Liver (tissue), 9 donors: ENCODE data around the gene MYOD1. TPM values are rescaled to one million over a fixed set of nuclear protein-coding genes. Genes with fewer than 3 reads are reported as not detected.

Experiments
- DNase-seq: peaks from one replicate; pipeline ENCODE4 v3.0.0-alpha.2; 2017; ENCODE audit warnings: low spot score
- H3K27ac ChIP-seq, 2 donors: one replicate each; pipeline ENCODE4 v1.7.0; 2013; ENCODE audit warnings: inconsistent platforms in 2 of 2, low read length in 2 of 2, control low read depth in 1 of 2, low read depth in 1 of 2, mild to moderate bottlenecking in 1 of 2
- H3K27me3 ChIP-seq, 4 donors: one replicate each; pipeline versions ENCODE4 v1.6.1 to v1.7.0; 2013; ENCODE audit warnings: low read length in 3 of 4, inconsistent platforms in 1 of 4, mild to moderate bottlenecking in 1 of 4, moderate library complexity in 1 of 4; ENCODE audit not compliant: control insufficient read depth in 4 of 4, insufficient read depth in 4 of 4
- H3K36me3 ChIP-seq, 4 donors: one replicate each; pipeline versions ENCODE4 v1.6.1 to v1.7.0; 2013; ENCODE audit warnings: low read length in 3 of 4, mild to moderate bottlenecking in 3 of 4, low read depth in 1 of 4, moderate library complexity in 1 of 4; ENCODE audit not compliant: control insufficient read depth in 4 of 4, insufficient read depth in 3 of 4
- H3K4me1 ChIP-seq, 4 donors: one replicate each; pipeline versions ENCODE4 v1.6.1 to v1.7.0; 2013; ENCODE audit warnings: low read length in 3 of 4, mild to moderate bottlenecking in 3 of 4, moderate library complexity in 1 of 4; ENCODE audit not compliant: control insufficient read depth in 4 of 4, insufficient read depth in 4 of 4
- H3K4me3 ChIP-seq, 3 donors: one replicate each; pipeline versions ENCODE4 v1.6.1 to v1.7.0; 2013; ENCODE audit warnings: low read length in 3 of 3, control low read depth in 1 of 3, low read depth in 1 of 3, mild to moderate bottlenecking in 1 of 3
- H3K9ac ChIP-seq, 2 donors: one replicate each; pipeline ENCODE4 v1.7.0; 2013; ENCODE audit warnings: low read length in 2 of 2, mild to moderate bottlenecking in 2 of 2, moderate library complexity in 2 of 2, control low read depth in 1 of 2, low read depth in 1 of 2
- H3K9me3 ChIP-seq, 4 donors: one replicate each; pipeline versions ENCODE4 v1.6.1 to v1.7.0; 2013; ENCODE audit warnings: low read length in 3 of 4; ENCODE audit not compliant: control insufficient read depth in 4 of 4
- ATF3 ChIP-seq: IDR thresholded peaks from 2 replicates; pipeline ENCODE4 v1.6.1; 2016; ENCODE audit warnings: antibody characterized with exemption
- CTCF ChIP-seq: fragments of 150-350 bp; IDR thresholded peaks from 2 replicates; pipeline ENCODE4 v1.5.1; 2017; ENCODE audit warnings: improper control_type of control experiment, low read depth, low read length; ENCODE audit not compliant: missing input control
- EGR1 ChIP-seq, 2 donors: IDR thresholded peaks; 2 replicates each; pipeline ENCODE4 v1.6.1; 2016 to 2018; ENCODE audit warnings: antibody characterized with exemption in 2 of 2, low read depth in 2 of 2
- FOXA1 ChIP-seq: IDR thresholded peaks from 2 replicates; pipeline ENCODE4 v1.6.1; 2016; ENCODE audit warnings: antibody characterized with exemption
- FOXA2 ChIP-seq: IDR thresholded peaks from 2 replicates; pipeline ENCODE4 v1.6.1; 2016; ENCODE audit warnings: antibody characterized with exemption
- GABPA ChIP-seq, 2 donors: IDR thresholded peaks in 1 of 2; conservative IDR thresholded peaks in 1 of 2; 2 replicates each; pipeline ENCODE4 v1.6.1; 2016; ENCODE audit warnings: antibody characterized with exemption in 2 of 2, mild to moderate bottlenecking in 1 of 2, moderate library complexity in 1 of 2
- HNF4A ChIP-seq, 2 donors: conservative IDR thresholded peaks; 2 replicates each; pipeline ENCODE4 v1.6.1; 2016; ENCODE audit warnings: antibody characterized with exemption in 2 of 2, mild to moderate bottlenecking in 2 of 2
- HNF4G ChIP-seq: IDR thresholded peaks from 2 replicates; pipeline ENCODE4 v1.6.1; 2016; ENCODE audit warnings: antibody characterized with exemption
- JUND ChIP-seq, 2 donors: IDR thresholded peaks; 2 replicates each; pipeline ENCODE4 v1.6.1; 2016; ENCODE audit warnings: antibody characterized with exemption in 2 of 2
- NR2F2 ChIP-seq: IDR thresholded peaks from 2 replicates; pipeline ENCODE4 v1.6.1; 2016; ENCODE audit warnings: antibody characterized with exemption
- RAD21 ChIP-seq, 2 donors: IDR thresholded peaks; 2 replicates each; pipeline ENCODE4 v1.6.1; 2016; ENCODE audit warnings: antibody characterized with exemption in 2 of 2, mild to moderate bottlenecking in 2 of 2
- REST ChIP-seq: IDR thresholded peaks from 2 replicates; pipeline ENCODE4 v1.6.1; 2016; ENCODE audit warnings: antibody characterized with exemption, mild to moderate bottlenecking
- RXRA ChIP-seq, 2 donors: IDR thresholded peaks; 2 replicates each; pipeline ENCODE4 v1.6.1; 2017 to 2018; ENCODE audit warnings: antibody characterized with exemption in 2 of 2, mild to moderate bottlenecking in 1 of 2
- TAF1 ChIP-seq: conservative IDR thresholded peaks from 2 replicates; pipeline ENCODE4 v1.6.1; 2016; ENCODE audit warnings: antibody characterized with exemption, mild to moderate bottlenecking
- YY1 ChIP-seq: IDR thresholded peaks from 2 replicates; pipeline ENCODE4 v1.6.1; 2016; ENCODE audit warnings: antibody characterized with exemption, mild to moderate bottlenecking
- ZBTB33 ChIP-seq: IDR thresholded peaks from 2 replicates; pipeline ENCODE4 v1.6.1; 2016; ENCODE audit warnings: antibody characterized with exemption
- WGBS: extraction: QIAGEN DNeasy Blood & Tissue Kit; methylation state at CpG from one replicate; pipeline ENCODE4 v1.1.7; 2013; 5-methylcytosine and 5-hydroxymethylcytosine counted together
- polyA plus RNA-seq, 2 donors: library from polyadenylated mRNA; stranded (reverse) in 1 of 2; unstranded in 1 of 2; fragments of 200-250 nt in 1 of 2; fragments of >200 nt in 1 of 2; fragmentation: Nextera tagmentation in 1 of 2; extraction: Ambion mirVana in 1 of 2; gene quantifications; one replicate each; pipeline versions ENCODE4 v1.2.1 to v1.2.3, GENCODE V29; 2013 to 2015
- total RNA-seq, 2 donors: library from RNA; depleted of rRNA; stranded (reverse); fragments of >200 nt; gene quantifications; one replicate each; pipeline ENCODE4 v1.2.3, GENCODE V29; 2014
- TF ChIP-seq, protein P1 (sequence below): IDR thresholded peaks from 2 replicates; pipeline ENCODE4 v1.6.1; 2016; ENCODE audit warnings: antibody characterized with exemption
- donor health status: healthy.
- donor health status: healthy.
- donor health status: healthy.
- donor health status: healthy.
- donor health status: healthy.

MYOD1 gene
- total and polyA plus RNA-seq, 4 donors = not detected

- Histone ChIP-seq H3K36me3 (no peaks in the 10 kb centered on the region), H3K4me1 (peaks cover 1 to 22% (median 19%) of the 10 kb centered on the region in 4 donors), H3K9ac (no peak overlapping the region), H3K9me3 (no peaks in the 10 kb centered on the region), H3K27me3 (no peaks in the 10 kb centered on the region), H3K27ac (no peak overlapping the region), H3K4me3 (no peak overlapping the region)
- WGBS = 67% methylated on average over 13 of the region's 13 CpGs
- DNase-seq = no peak
- TF ChIP-seq CTCF = no peak
- no peak for TF ChIP-seq JUND (IDR thresholded peaks at IDR 0.05)
- TF ChIP-seq, protein P1, sequence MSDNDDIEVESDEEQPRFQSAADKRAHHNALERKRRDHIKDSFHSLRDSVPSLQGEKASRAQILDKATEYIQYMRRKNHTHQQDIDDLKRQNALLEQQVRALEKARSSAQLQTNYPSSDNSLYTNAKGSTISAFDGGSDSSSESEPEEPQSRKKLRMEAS = no peak
- TF ChIP-seq REST = no peak
- TF ChIP-seq NR2F2 = no peak
- TF ChIP-seq RAD21 (IDR thresholded peaks at IDR 0.05) = no peak
- no peak for TF ChIP-seq ATF3
- TF ChIP-seq EGR1 (IDR thresholded peaks at IDR 0.05; ENCODE audit: low read depth in 2 of 2) = no peak
- no peak for TF ChIP-seq HNF4G
- TF ChIP-seq GABPA (IDR thresholded peaks at IDR 0.05 in 1 of 2, conservative IDR thresholded peaks at IDR 0.05 in 1 of 2) = no peak
- TF ChIP-seq HNF4A (conservative IDR thresholded peaks at IDR 0.05) = no peak
- TF ChIP-seq TAF1 = no peak
- no peak for TF ChIP-seq FOXA2
- TF ChIP-seq RXRA (IDR thresholded peaks at IDR 0.05) = no peak
- TF ChIP-seq FOXA1 = no peak
- TF ChIP-seq ZBTB33 = no peak
- no peak for TF ChIP-seq YY1
These were observed 30.8 kb downstream of the MYOD1 start for GRCh38 chr11:17750013-17750800.
